CD4-positive, alpha-beta T cell (primary cell): Measurements from ENCODE around the gene SIGLECL1. TPM values are rescaled to one million over a fixed set of nuclear protein-coding genes. Genes with fewer than 3 reads are reported as not detected.

Experiments
- ATAC-seq: fragments of 200-7000 bp; cut with Tn5 transposase; one replicate; pipeline ENCODE4 v1.10.0; 2022; ENCODE audit warnings: mild to moderate bottlenecking; ENCODE audit not compliant: poor library complexity
- CTCF ChIA-PET: fragments of 350-600 bp; sonication (Branson Sonifier 250); formaldehyde crosslinking; loops from one replicate; lab custom pipeline; 2021; ENCODE audit warnings: antibody characterized with exemption, inconsistent platforms; lab: Charles Lee
- POLR2A ChIA-PET: fragments of 350-600 bp; sonication (Branson Sonifier 250); formaldehyde crosslinking; loops from one replicate; lab custom pipeline; 2021; ENCODE audit warnings: antibody characterized with exemption, inconsistent platforms; lab: Charles Lee
- DNase-seq, 14 experiments: peaks; one replicate each; pipeline ENCODE4 v3.0.0-alpha.2; 2013 to 2020; ENCODE audit warnings: mixed read lengths in 2 of 14
- H3K27ac ChIP-seq, 2 donors: one replicate each; pipeline versions ENCODE4 v1.5.1 to v1.7.0; 2013; ENCODE audit warnings: low read length in 2 of 2, low read depth in 1 of 2, mild to moderate bottlenecking in 1 of 2
- H3K27me3 ChIP-seq, 2 experiments: 1 replicate in 1 of 2; 2 replicates in 1 of 2; pipeline versions ENCODE4 v1.6.1 to v1.7.0; 2013; ENCODE audit warnings: low read length in 2 of 2, control low read depth in 1 of 2, mild to moderate bottlenecking in 1 of 2, moderate library complexity in 1 of 2; ENCODE audit not compliant: insufficient read depth in 2 of 2, control insufficient read depth in 1 of 2
- H3K36me3 ChIP-seq: one replicate; pipeline ENCODE4 v1.6.1; 2013; ENCODE audit warnings: low read length, control low read depth; ENCODE audit not compliant: insufficient read depth
- H3K4me1 ChIP-seq: one replicate; pipeline ENCODE4 v1.6.1; 2013; ENCODE audit warnings: low read length, control low read depth; ENCODE audit not compliant: insufficient read depth
- H3K4me3 ChIP-seq: one replicate; pipeline ENCODE4 v1.5.1; 2013; ENCODE audit warnings: mild to moderate bottlenecking, low read length, moderate library complexity
- H3K9me3 ChIP-seq, 2 experiments: 1 replicate in 1 of 2; 2 replicates in 1 of 2; pipeline versions ENCODE4 v1.6.1 to v1.7.0; 2013; ENCODE audit warnings: low read length in 2 of 2, mild to moderate bottlenecking in 2 of 2, control low read depth in 1 of 2, moderate library complexity in 1 of 2; ENCODE audit not compliant: control insufficient read depth in 1 of 2, insufficient read depth in 1 of 2
- H3K27ac Mint-ChIP-seq: one replicate; pipeline ENCODE4 v1.8.0; 2020; ENCODE audit warnings: mixed read lengths
- H3K27me3 Mint-ChIP-seq: one replicate; pipeline ENCODE4 v1.8.0; 2021; ENCODE audit warnings: mixed read lengths
- H3K36me3 Mint-ChIP-seq: one replicate; pipeline ENCODE4 v1.8.0; 2021; ENCODE audit warnings: low read depth, mixed read lengths
- H3K4me1 Mint-ChIP-seq: one replicate; pipeline ENCODE4 v1.8.0; 2021; ENCODE audit warnings: low read depth, mixed read lengths
- H3K4me3 Mint-ChIP-seq: one replicate; pipeline ENCODE4 v1.8.0; 2020; ENCODE audit warnings: mild to moderate bottlenecking, mixed read lengths
- H3K9me3 Mint-ChIP-seq: one replicate; pipeline ENCODE4 v1.8.0; 2020; ENCODE audit warnings: mixed read lengths
- intact Hi-C, 2 experiments: fragments of 100-400 bp; cut with DNase I in 1 of 2; cut with micrococcal nuclease in 1 of 2; formaldehyde crosslinking; loops; one replicate each; pipeline versions ENCODE4 v1.15.1 to v1.9.0; 2023 to 2025; cut with DNase I, micrococcal nuclease
- microRNA-seq: library from miRNA; unstranded; fragments of <30 nt; microRNA quantifications from one replicate; pipeline ENCODE4 v1.2.0, GENCODE V29; 2021; ENCODE audit warnings: borderline microRNAs expressed, borderline replicate concordance
- total RNA-seq, 174 experiments: library from RNA in 2 of 174; stranded (reverse) in 2 of 174; gene quantifications; one replicate each; pipeline ENCODE4 v1.2.3 and lab custom pipeline; 2021 to 2026
- TF ChIP-seq, protein P1 (sequence below): fragments of 200-600 bp; IDR thresholded peaks from one replicate; pipeline ENCODE4 v1.8.0; 2022; ENCODE audit warnings: antibody characterized with exemption, mild to moderate bottlenecking

The SIGLECL1 gene
- total RNA-seq, 2 experiments from 2014 or later: not detected

DNA sequence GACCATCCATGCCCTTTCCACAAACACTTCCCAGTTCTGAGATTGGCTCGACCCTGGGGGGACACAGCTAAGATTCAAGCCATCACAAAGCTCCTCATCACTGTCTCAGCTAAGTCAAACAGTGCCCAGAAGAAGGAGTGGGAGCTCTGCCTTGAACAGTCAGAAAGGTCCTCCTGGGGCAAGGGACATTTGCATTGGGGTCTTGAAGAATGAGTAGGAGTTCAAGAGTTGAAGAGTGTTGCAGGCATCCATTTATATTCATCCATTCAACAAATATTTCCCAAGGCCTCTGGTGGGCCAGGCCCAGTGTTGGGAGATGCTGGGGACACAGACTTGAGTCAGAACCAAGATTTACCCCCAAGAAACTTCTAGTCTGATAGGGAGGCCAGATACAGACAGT lies 67.1 kb downstream of the SIGLECL1 start:
- H3K4me3 ChIP-seq: no peak overlapping the region
- peaks cover 0 to 4% of the 10 kb centered on the region in 2 experiments for H3K9me3 ChIP-seq
- ATAC-seq (no peak), DNase-seq (no peak)
- Mint-ChIP-seq H3K27me3 (peaks cover 62% of the 10 kb centered on the region), H3K4me3 (no peak overlapping the region), H3K9me3 (peaks cover 8% of the 10 kb centered on the region), H3K36me3 (no peaks in the 10 kb centered on the region), H3K27ac (no peak overlapping the region), H3K4me1 (no peaks in the 10 kb centered on the region)
- H3K27me3 ChIP-seq: peaks cover 14% of the 10 kb centered on the region in 2 experiments
- H3K4me1 ChIP-seq: no peaks in the 10 kb centered on the region
- ChIA-PET CTCF (no interaction called here), POLR2A (no interaction called here)
- intact Hi-C loops: no loop called here
- H3K36me3 ChIP-seq: no peaks in the 10 kb centered on the region
- no peak overlapping the region for H3K27ac ChIP-seq
- TF ChIP-seq, protein P1, sequence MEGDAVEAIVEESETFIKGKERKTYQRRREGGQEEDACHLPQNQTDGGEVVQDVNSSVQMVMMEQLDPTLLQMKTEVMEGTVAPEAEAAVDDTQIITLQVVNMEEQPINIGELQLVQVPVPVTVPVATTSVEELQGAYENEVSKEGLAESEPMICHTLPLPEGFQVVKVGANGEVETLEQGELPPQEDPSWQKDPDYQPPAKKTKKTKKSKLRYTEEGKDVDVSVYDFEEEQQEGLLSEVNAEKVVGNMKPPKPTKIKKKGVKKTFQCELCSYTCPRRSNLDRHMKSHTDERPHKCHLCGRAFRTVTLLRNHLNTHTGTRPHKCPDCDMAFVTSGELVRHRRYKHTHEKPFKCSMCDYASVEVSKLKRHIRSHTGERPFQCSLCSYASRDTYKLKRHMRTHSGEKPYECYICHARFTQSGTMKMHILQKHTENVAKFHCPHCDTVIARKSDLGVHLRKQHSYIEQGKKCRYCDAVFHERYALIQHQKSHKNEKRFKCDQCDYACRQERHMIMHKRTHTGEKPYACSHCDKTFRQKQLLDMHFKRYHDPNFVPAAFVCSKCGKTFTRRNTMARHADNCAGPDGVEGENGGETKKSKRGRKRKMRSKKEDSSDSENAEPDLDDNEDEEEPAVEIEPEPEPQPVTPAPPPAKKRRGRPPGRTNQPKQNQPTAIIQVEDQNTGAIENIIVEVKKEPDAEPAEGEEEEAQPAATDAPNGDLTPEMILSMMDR: no peak

Small RNAs within 50 kb of the gene (microRNA-seq; reads per million reads assigned to microRNA genes)
- gene MIR8074: not detected

Other genes with a start within 250 kb of the SIGLECL1 start
- not detected for gene KLK8, start 249.5 kb upstream of the SIGLECL1 start, total RNA-seq
- not detected for gene KLK10, start 231.4 kb upstream of the SIGLECL1 start, total RNA-seq
- gene KLK11, start 224.5 kb upstream of the SIGLECL1 start, total RNA-seq: not detected
- gene KLK12, start 216.1 kb upstream of the SIGLECL1 start, total RNA-seq: not detected
- gene KLK13, start 186.0 kb upstream of the SIGLECL1 start, total RNA-seq: not detected
- gene KLK14, start 168.2 kb upstream of the SIGLECL1 start, total RNA-seq: under 1 TPM in 1 of 2 experiments, not detected in 1; 0.22 TPM
- 1 to 10 TPM; 1.4 to 1.6 TPM for gene CTU1, start 142.7 kb upstream of the SIGLECL1 start, total RNA-seq
- under 1 TPM; 0.36 to 0.59 TPM for gene SIGLEC9, start 126.2 kb upstream of the SIGLECL1 start, total RNA-seq
- gene SIGLEC7, start 108.8 kb upstream of the SIGLECL1 start, total RNA-seq: under 1 TPM in 1 of 2 experiments, not detected in 1; 0.20 TPM
- 1 to 10 TPM in 1 of 2 experiments, under 1 TPM in 1; 0.60 to 1.7 TPM for gene CD33, start 26.0 kb upstream of the SIGLECL1 start, total RNA-seq
- not detected for gene IGLON5, start 60.6 kb downstream of the SIGLECL1 start, total RNA-seq
- gene VSIG10L, start 91.1 kb downstream of the SIGLECL1 start, total RNA-seq: under 1 TPM; 0.11 to 0.14 TPM
- 10 to 100 TPM; 29.7 to 30.1 TPM for gene ETFB, start 115.3 kb downstream of the SIGLECL1 start, total RNA-seq
- gene CLDND2, start 117.9 kb downstream of the SIGLECL1 start, total RNA-seq: under 1 TPM; 0.60 to 0.84 TPM
- 1 to 10 TPM; 6.2 to 7.2 TPM for gene NKG7, start 121.6 kb downstream of the SIGLECL1 start, total RNA-seq
- not detected for gene LIM2, start 136.9 kb downstream of the SIGLECL1 start, total RNA-seq
- not detected for gene C19orf84, start 139.5 kb downstream of the SIGLECL1 start, total RNA-seq
- gene SIGLEC10, start 166.6 kb downstream of the SIGLECL1 start, total RNA-seq: under 1 TPM; 0.39 to 0.58 TPM
- gene SIGLEC8, start 207.4 kb downstream of the SIGLECL1 start, total RNA-seq: not detected
- not detected for gene CEACAM18, start 227.5 kb downstream of the SIGLECL1 start, total RNA-seq